Liver (tissue), 9 donors: ENCODE results near the gene DDX53. TPM values are rescaled to one million over a fixed set of nuclear protein-coding genes. Genes with fewer than 3 reads are reported as not detected.

Experiments used
- DNase-seq: peaks from one replicate; pipeline ENCODE4 v3.0.0-alpha.2; 2017; ENCODE audit warnings: low spot score
- H3K27ac ChIP-seq, 2 donors: one replicate each; pipeline ENCODE4 v1.7.0; 2013; ENCODE audit warnings: inconsistent platforms in 2 of 2, low read length in 2 of 2, control low read depth in 1 of 2, low read depth in 1 of 2, mild to moderate bottlenecking in 1 of 2
- H3K27me3 ChIP-seq, 4 donors: one replicate each; pipeline versions ENCODE4 v1.6.1 to v1.7.0; 2013; ENCODE audit warnings: low read length in 3 of 4, inconsistent platforms in 1 of 4, mild to moderate bottlenecking in 1 of 4, moderate library complexity in 1 of 4; ENCODE audit not compliant: control insufficient read depth in 4 of 4, insufficient read depth in 4 of 4
- H3K36me3 ChIP-seq, 4 donors: one replicate each; pipeline versions ENCODE4 v1.6.1 to v1.7.0; 2013; ENCODE audit warnings: low read length in 3 of 4, mild to moderate bottlenecking in 3 of 4, low read depth in 1 of 4, moderate library complexity in 1 of 4; ENCODE audit not compliant: control insufficient read depth in 4 of 4, insufficient read depth in 3 of 4
- H3K4me1 ChIP-seq, 4 donors: one replicate each; pipeline versions ENCODE4 v1.6.1 to v1.7.0; 2013; ENCODE audit warnings: low read length in 3 of 4, mild to moderate bottlenecking in 3 of 4, moderate library complexity in 1 of 4; ENCODE audit not compliant: control insufficient read depth in 4 of 4, insufficient read depth in 4 of 4
- H3K4me3 ChIP-seq, 3 donors: one replicate each; pipeline versions ENCODE4 v1.6.1 to v1.7.0; 2013; ENCODE audit warnings: low read length in 3 of 3, control low read depth in 1 of 3, low read depth in 1 of 3, mild to moderate bottlenecking in 1 of 3
- H3K9ac ChIP-seq, 2 donors: one replicate each; pipeline ENCODE4 v1.7.0; 2013; ENCODE audit warnings: low read length in 2 of 2, mild to moderate bottlenecking in 2 of 2, moderate library complexity in 2 of 2, control low read depth in 1 of 2, low read depth in 1 of 2
- H3K9me3 ChIP-seq, 4 donors: one replicate each; pipeline versions ENCODE4 v1.6.1 to v1.7.0; 2013; ENCODE audit warnings: low read length in 3 of 4; ENCODE audit not compliant: control insufficient read depth in 4 of 4
- CTCF ChIP-seq: fragments of 150-350 bp; IDR thresholded peaks from 2 replicates; pipeline ENCODE4 v1.5.1; 2017; ENCODE audit warnings: improper control_type of control experiment, low read depth, low read length; ENCODE audit not compliant: missing input control
- EGR1 ChIP-seq, 2 donors: IDR thresholded peaks; 2 replicates each; pipeline ENCODE4 v1.6.1; 2016 to 2018; ENCODE audit warnings: antibody characterized with exemption in 2 of 2, low read depth in 2 of 2
- FOXA1 ChIP-seq: IDR thresholded peaks from 2 replicates; pipeline ENCODE4 v1.6.1; 2016; ENCODE audit warnings: antibody characterized with exemption
- FOXA2 ChIP-seq: IDR thresholded peaks from 2 replicates; pipeline ENCODE4 v1.6.1; 2016; ENCODE audit warnings: antibody characterized with exemption
- GABPA ChIP-seq, 2 donors: IDR thresholded peaks in 1 of 2; conservative IDR thresholded peaks in 1 of 2; 2 replicates each; pipeline ENCODE4 v1.6.1; 2016; ENCODE audit warnings: antibody characterized with exemption in 2 of 2, mild to moderate bottlenecking in 1 of 2, moderate library complexity in 1 of 2
- HNF4A ChIP-seq, 2 donors: conservative IDR thresholded peaks; 2 replicates each; pipeline ENCODE4 v1.6.1; 2016; ENCODE audit warnings: antibody characterized with exemption in 2 of 2, mild to moderate bottlenecking in 2 of 2
- HNF4G ChIP-seq: IDR thresholded peaks from 2 replicates; pipeline ENCODE4 v1.6.1; 2016; ENCODE audit warnings: antibody characterized with exemption
- JUND ChIP-seq, 2 donors: IDR thresholded peaks; 2 replicates each; pipeline ENCODE4 v1.6.1; 2016; ENCODE audit warnings: antibody characterized with exemption in 2 of 2
- NR2F2 ChIP-seq: IDR thresholded peaks from 2 replicates; pipeline ENCODE4 v1.6.1; 2016; ENCODE audit warnings: antibody characterized with exemption
- RAD21 ChIP-seq, 2 donors: IDR thresholded peaks; 2 replicates each; pipeline ENCODE4 v1.6.1; 2016; ENCODE audit warnings: antibody characterized with exemption in 2 of 2, mild to moderate bottlenecking in 2 of 2
- RXRA ChIP-seq, 2 donors: IDR thresholded peaks; 2 replicates each; pipeline ENCODE4 v1.6.1; 2017 to 2018; ENCODE audit warnings: antibody characterized with exemption in 2 of 2, mild to moderate bottlenecking in 1 of 2
- SP1 ChIP-seq: IDR thresholded peaks from 2 replicates; pipeline ENCODE4 v1.6.1; 2018; ENCODE audit warnings: antibody characterized with exemption, mild to moderate bottlenecking
- TAF1 ChIP-seq: conservative IDR thresholded peaks from 2 replicates; pipeline ENCODE4 v1.6.1; 2016; ENCODE audit warnings: antibody characterized with exemption, mild to moderate bottlenecking
- YY1 ChIP-seq: IDR thresholded peaks from 2 replicates; pipeline ENCODE4 v1.6.1; 2016; ENCODE audit warnings: antibody characterized with exemption, mild to moderate bottlenecking
- WGBS: extraction: QIAGEN DNeasy Blood & Tissue Kit; methylation state at CpG from one replicate; pipeline ENCODE4 v1.1.7; 2013; 5-methylcytosine and 5-hydroxymethylcytosine counted together
- polyA plus RNA-seq, 2 donors: library from polyadenylated mRNA; stranded (reverse) in 1 of 2; unstranded in 1 of 2; fragments of 200-250 nt in 1 of 2; fragments of >200 nt in 1 of 2; fragmentation: Nextera tagmentation in 1 of 2; extraction: Ambion mirVana in 1 of 2; gene quantifications; one replicate each; pipeline versions ENCODE4 v1.2.1 to v1.2.3, GENCODE V29; 2013 to 2015
- total RNA-seq, 2 donors: library from RNA; depleted of rRNA; stranded (reverse); fragments of >200 nt; gene quantifications; one replicate each; pipeline ENCODE4 v1.2.3, GENCODE V29; 2014
- TF ChIP-seq, protein P1 (sequence below): IDR thresholded peaks from 2 replicates; pipeline ENCODE4 v1.6.1; 2016; ENCODE audit warnings: antibody characterized with exemption, mild to moderate bottlenecking
- TF ChIP-seq, protein P2 (sequence below): IDR thresholded peaks from 2 replicates; pipeline ENCODE4 v1.6.1; 2016; ENCODE audit warnings: antibody characterized with exemption
- TF ChIP-seq, protein P3 (sequence below): IDR thresholded peaks from 2 replicates; pipeline ENCODE4 v1.6.1; 2016; ENCODE audit warnings: antibody characterized with exemption
- TF ChIP-seq, protein P4 (sequence below): IDR thresholded peaks from 2 replicates; pipeline ENCODE4 v1.6.1; 2016; ENCODE audit warnings: antibody characterized with exemption
- donor health status: healthy.
- donor health status: healthy.
- donor health status: healthy.
- donor health status: healthy.
- donor health status: healthy.

Gene DDX53
- total and polyA plus RNA-seq, 4 donors = not detected

GRCh38 chrX:22975786-22976185 is 24.0 kb upstream of the DDX53 start:
- no peak for DNase-seq
- Histone ChIP-seq H3K4me3 (no peak overlapping the region), H3K27me3 (no peaks in the 10 kb centered on the region), H3K4me1 (no peaks in the 10 kb centered on the region), H3K9me3 (no peaks in the 10 kb centered on the region), H3K9ac (no peak overlapping the region), H3K36me3 (no peaks in the 10 kb centered on the region), H3K27ac (no peak overlapping the region)
- 57% methylated on average over 1 of the region's 1 CpG for WGBS
- TF ChIP-seq, protein P1, sequence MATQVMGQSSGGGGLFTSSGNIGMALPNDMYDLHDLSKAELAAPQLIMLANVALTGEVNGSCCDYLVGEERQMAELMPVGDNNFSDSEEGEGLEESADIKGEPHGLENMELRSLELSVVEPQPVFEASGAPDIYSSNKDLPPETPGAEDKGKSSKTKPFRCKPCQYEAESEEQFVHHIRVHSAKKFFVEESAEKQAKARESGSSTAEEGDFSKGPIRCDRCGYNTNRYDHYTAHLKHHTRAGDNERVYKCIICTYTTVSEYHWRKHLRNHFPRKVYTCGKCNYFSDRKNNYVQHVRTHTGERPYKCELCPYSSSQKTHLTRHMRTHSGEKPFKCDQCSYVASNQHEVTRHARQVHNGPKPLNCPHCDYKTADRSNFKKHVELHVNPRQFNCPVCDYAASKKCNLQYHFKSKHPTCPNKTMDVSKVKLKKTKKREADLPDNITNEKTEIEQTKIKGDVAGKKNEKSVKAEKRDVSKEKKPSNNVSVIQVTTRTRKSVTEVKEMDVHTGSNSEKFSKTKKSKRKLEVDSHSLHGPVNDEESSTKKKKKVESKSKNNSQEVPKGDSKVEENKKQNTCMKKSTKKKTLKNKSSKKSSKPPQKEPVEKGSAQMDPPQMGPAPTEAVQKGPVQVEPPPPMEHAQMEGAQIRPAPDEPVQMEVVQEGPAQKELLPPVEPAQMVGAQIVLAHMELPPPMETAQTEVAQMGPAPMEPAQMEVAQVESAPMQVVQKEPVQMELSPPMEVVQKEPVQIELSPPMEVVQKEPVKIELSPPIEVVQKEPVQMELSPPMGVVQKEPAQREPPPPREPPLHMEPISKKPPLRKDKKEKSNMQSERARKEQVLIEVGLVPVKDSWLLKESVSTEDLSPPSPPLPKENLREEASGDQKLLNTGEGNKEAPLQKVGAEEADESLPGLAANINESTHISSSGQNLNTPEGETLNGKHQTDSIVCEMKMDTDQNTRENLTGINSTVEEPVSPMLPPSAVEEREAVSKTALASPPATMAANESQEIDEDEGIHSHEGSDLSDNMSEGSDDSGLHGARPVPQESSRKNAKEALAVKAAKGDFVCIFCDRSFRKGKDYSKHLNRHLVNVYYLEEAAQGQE = no peak
- TF ChIP-seq HNF4A (conservative IDR thresholded peaks at IDR 0.05) = no peak

GRCh38 chrX:22985958-22986357 is 13.8 kb upstream of the DDX53 start:
- H3K9me3 ChIP-seq = no peaks in the 10 kb centered on the region
- H3K4me1 ChIP-seq = no peaks in the 10 kb centered on the region
- DNase-seq = no peak
- TF ChIP-seq HNF4G (no peak), RAD21 (IDR thresholded peaks at IDR 0.05) (no peak), YY1 (no peak)
- H3K36me3 ChIP-seq = no peaks in the 10 kb centered on the region
- no peak overlapping the region for H3K4me3 ChIP-seq
- WGBS = 80% methylated on average over 2 of the region's 2 CpGs
- H3K27me3 ChIP-seq = no peaks in the 10 kb centered on the region
- no peak overlapping the region for H3K9ac ChIP-seq
- no peak overlapping the region for H3K27ac ChIP-seq

DNA sequence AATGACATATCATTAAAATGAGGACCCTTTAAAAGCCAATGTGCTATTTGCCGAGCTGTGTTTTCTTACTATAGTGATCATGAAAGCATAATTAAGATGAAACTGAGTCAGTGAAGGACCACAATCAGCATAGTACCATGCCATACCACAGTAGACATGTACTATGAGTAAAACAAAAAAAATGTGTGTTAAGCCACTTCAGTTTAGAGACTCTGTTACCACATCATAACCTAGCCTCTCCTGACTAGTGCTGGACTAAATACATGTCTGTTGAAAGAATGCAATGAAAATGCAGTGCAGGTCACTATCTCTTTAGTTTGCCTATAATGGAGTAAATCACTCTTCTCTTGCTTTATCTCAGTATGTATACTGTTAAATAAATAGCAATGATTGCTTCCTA is 12.3 kb upstream of the DDX53 start:
- TF ChIP-seq GABPA (IDR thresholded peaks at IDR 0.05 in 1 of 2, conservative IDR thresholded peaks at IDR 0.05 in 1 of 2) (no peak), CTCF (no peak), SP1 (no peak), NR2F2 (no peak), EGR1 (IDR thresholded peaks at IDR 0.05; ENCODE audit: low read depth in 2 of 2) (no peak), RXRA (IDR thresholded peaks at IDR 0.05) (no peak), FOXA2 (no peak), HNF4G (no peak), HNF4A (conservative IDR thresholded peaks at IDR 0.05) (no peak), RAD21 (IDR thresholded peaks at IDR 0.05) (no peak), TAF1 (no peak), JUND (IDR thresholded peaks at IDR 0.05) (no peak), YY1 (no peak), FOXA1 (no peak)
- TF ChIP-seq, protein P1 = no peak
- TF ChIP-seq, protein P2, sequence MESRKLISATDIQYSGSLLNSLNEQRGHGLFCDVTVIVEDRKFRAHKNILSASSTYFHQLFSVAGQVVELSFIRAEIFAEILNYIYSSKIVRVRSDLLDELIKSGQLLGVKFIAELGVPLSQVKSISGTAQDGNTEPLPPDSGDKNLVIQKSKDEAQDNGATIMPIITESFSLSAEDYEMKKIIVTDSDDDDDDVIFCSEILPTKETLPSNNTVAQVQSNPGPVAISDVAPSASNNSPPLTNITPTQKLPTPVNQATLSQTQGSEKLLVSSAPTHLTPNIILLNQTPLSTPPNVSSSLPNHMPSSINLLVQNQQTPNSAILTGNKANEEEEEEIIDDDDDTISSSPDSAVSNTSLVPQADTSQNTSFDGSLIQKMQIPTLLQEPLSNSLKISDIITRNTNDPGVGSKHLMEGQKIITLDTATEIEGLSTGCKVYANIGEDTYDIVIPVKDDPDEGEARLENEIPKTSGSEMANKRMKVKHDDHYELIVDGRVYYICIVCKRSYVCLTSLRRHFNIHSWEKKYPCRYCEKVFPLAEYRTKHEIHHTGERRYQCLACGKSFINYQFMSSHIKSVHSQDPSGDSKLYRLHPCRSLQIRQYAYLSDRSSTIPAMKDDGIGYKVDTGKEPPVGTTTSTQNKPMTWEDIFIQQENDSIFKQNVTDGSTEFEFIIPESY = no peak
- TF ChIP-seq, protein P3, sequence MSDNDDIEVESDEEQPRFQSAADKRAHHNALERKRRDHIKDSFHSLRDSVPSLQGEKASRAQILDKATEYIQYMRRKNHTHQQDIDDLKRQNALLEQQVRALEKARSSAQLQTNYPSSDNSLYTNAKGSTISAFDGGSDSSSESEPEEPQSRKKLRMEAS = no peak
- TF ChIP-seq, protein P4, sequence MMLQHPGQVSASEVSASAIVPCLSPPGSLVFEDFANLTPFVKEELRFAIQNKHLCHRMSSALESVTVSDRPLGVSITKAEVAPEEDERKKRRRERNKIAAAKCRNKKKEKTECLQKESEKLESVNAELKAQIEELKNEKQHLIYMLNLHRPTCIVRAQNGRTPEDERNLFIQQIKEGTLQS = no peak
- Histone ChIP-seq H3K4me1 (no peaks in the 10 kb centered on the region), H3K4me3 (no peak overlapping the region), H3K27me3 (no peaks in the 10 kb centered on the region), H3K9me3 (no peaks in the 10 kb centered on the region), H3K36me3 (no peaks in the 10 kb centered on the region), H3K27ac (no peak overlapping the region), H3K9ac (no peak overlapping the region)
- no peak for DNase-seq
- 65% methylated on average over 1 of the region's 1 CpG for WGBS
